Breast epithelium (tissue), 3 donors: ENCODE results near the gene CPXM2.

Experiments used
- POLR2A ChIP-seq: fragments of 450-650 bp; IDR thresholded peaks from one replicate; pipeline ENCODE4 v1.6.1; 2016; ENCODE audit warnings: antibody characterized with exemption, mild to moderate bottlenecking, moderate library complexity
- TF ChIP-seq, protein P1 (sequence below), 3 donors: fragments of 450-650 bp; IDR thresholded peaks; one replicate each; pipeline ENCODE4 v1.5.1; 2016 to 2017; ENCODE audit warnings: antibody characterized with exemption in 3 of 3, mild to moderate bottlenecking in 3 of 3, moderate library complexity in 3 of 3

DNA sequence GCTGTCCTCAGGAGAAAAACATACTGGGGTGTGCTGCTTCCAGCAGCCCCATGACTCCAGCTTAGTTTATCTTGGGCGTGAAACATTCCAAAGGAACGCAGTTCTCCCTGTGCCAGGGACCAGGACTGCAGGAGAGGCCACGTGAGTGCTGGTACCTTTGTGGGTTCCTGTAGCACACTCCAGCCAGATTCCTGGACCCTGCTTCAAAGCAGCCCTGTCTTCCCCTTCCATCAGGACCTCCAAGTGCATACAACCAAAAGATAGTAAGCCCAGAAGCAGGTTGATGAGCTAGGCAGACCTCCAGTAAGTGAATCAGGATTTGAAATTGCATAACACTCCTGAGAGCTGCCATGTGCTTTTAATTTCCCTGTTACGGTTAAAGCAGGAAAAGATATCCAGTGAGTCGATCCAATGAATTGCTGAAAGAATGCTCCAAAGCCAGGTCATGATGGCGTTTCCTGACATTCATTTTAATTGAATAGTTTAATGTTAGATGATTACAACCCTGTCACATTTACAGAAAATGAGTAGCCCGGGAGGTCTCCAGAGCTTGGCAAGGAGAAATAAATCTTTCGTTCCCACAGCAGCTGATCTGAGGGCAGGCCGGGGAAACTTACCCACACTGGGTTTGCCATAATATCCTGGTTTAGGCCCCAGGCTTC, 38.9 kb upstream of the CPXM2 start:
- TF ChIP-seq, protein P1, sequence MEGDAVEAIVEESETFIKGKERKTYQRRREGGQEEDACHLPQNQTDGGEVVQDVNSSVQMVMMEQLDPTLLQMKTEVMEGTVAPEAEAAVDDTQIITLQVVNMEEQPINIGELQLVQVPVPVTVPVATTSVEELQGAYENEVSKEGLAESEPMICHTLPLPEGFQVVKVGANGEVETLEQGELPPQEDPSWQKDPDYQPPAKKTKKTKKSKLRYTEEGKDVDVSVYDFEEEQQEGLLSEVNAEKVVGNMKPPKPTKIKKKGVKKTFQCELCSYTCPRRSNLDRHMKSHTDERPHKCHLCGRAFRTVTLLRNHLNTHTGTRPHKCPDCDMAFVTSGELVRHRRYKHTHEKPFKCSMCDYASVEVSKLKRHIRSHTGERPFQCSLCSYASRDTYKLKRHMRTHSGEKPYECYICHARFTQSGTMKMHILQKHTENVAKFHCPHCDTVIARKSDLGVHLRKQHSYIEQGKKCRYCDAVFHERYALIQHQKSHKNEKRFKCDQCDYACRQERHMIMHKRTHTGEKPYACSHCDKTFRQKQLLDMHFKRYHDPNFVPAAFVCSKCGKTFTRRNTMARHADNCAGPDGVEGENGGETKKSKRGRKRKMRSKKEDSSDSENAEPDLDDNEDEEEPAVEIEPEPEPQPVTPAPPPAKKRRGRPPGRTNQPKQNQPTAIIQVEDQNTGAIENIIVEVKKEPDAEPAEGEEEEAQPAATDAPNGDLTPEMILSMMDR (IDR thresholded peaks at IDR 0.05) = no peak
- TF ChIP-seq POLR2A = no peak
